Ovary (tissue), 9 donors: ENCODE results near the gene AQP7. TPM values are rescaled to one million over a fixed set of nuclear protein-coding genes. Genes with fewer than 3 reads are reported as not detected.
"Not testable (repeated sequence)": the region's sequence is repeated elsewhere in the genome, so short reads cannot be mapped to it uniquely, and the experiment has no call there.

ENCODE experiments used
- DNase-seq, 5 donors: peaks; one replicate each; pipeline ENCODE4 v3.0.0-alpha.2; 2019 to 2020
- H3K27ac ChIP-seq, 2 donors: fragments of 200-600 bp; one replicate each; pipeline versions ENCODE4 v1.5.1 to v1.8.0; 2019 to 2022
- H3K27me3 ChIP-seq: fragments of 200-600 bp; one replicate; pipeline ENCODE4 v1.8.0; 2022
- H3K36me3 ChIP-seq: fragments of 200-600 bp; sonication (generic); one replicate; pipeline ENCODE4 v1.5.1; 2019
- H3K4me1 ChIP-seq: one replicate; pipeline ENCODE4 v1.8.1; 2013; ENCODE audit warnings: mild to moderate bottlenecking, moderate library complexity; ENCODE audit not compliant: insufficient read depth
- H3K4me3 ChIP-seq: fragments of 200-600 bp; sonication (generic); one replicate; pipeline ENCODE4 v1.5.1; 2017
- H3K9me3 ChIP-seq, 2 donors: fragments of 200-600 bp in 1 of 2; sonication (generic) in 1 of 2; one replicate each; pipeline versions ENCODE4 v1.5.1 to v1.8.1; 2013 to 2019; ENCODE audit warnings: mild to moderate bottlenecking in 1 of 2, moderate library complexity in 1 of 2
- EP300 ChIP-seq: sonication (generic); formaldehyde crosslinking; IDR thresholded peaks from one replicate; pipeline ENCODE4 v1.6.1; 2017; ENCODE audit warnings: antibody characterized with exemption
- POLR2A ChIP-seq: fragments of 450-650 bp; IDR thresholded peaks from one replicate; pipeline ENCODE4 v1.6.1; 2017; ENCODE audit warnings: antibody characterized with exemption, mild to moderate bottlenecking, moderate library complexity
- WGBS, 3 donors: extraction: QIAGEN DNeasy Blood & Tissue Kit in 1 of 3; methylation state at CpG; one replicate each; pipeline versions ENCODE4 v1.1.5 to v1.1.7; 2013 to 2017; 5-methylcytosine and 5-hydroxymethylcytosine counted together
- intact Hi-C, 4 donors: fragments of 100-400 bp; cut with DNase I; formaldehyde crosslinking; loops; one replicate each; pipeline versions ENCODE4 v1.11.0 to v1.15.1; 2022 to 2023
- polyA plus RNA-seq, 2 donors: library from polyadenylated mRNA; stranded (reverse); fragments of 200-250 nt in 1 of 2; fragments of 350-450 nt in 1 of 2; fragmentation: Illumina TruSeq in 1 of 2; extraction: RNeasy Lipid Tissue Mini Kit (QIAGEN cat#74804) in 1 of 2; gene quantifications; one replicate each; pipeline ENCODE4 v1.2.3, GENCODE V29; 2013 to 2014
- total RNA-seq, 7 donors: library from RNA; depleted of rRNA in 2 of 7; stranded (reverse); fragments of >200 nt in 2 of 7; fragmentation: NEBNext Ultra II Directional in 3 of 7; extraction: Animal tissue kit (Norgen Biotek cat#: 25700) in 3 of 7; gene quantifications; one replicate each; pipeline versions ENCODE4 v1.1.0 to v1.2.4, GENCODE V29; 2016 to 2023
- TF ChIP-seq, protein P1 (sequence below), 3 donors: fragments of 450-650 bp in 2 of 3; fragments of 200-600 bp in 1 of 3; IDR thresholded peaks; one replicate each; pipeline versions ENCODE4 v1.5.1 to v1.8.0; 2016 to 2022; ENCODE audit warnings: antibody characterized with exemption in 3 of 3, mild to moderate bottlenecking in 1 of 3
- donor health status: DM: no; HTN: no; CAD: no; lungs with moderate emphysema.
- donor health status: DM: no; HTN: no; CAD: no.
- donor health status: Bipolar disorder and iron deficiency.
- donor health status: DM: yes; HTN: yes; CAD: no.
- donor health status: DM: no; HTN: no; CAD: no.
- donor health status: DM: yes; HTN: yes; CAD: no.

Gene AQP7
- total and polyA plus RNA-seq, 9 donors, result 1.1 to 3.8 (median 2.2) TPM

DNA sequence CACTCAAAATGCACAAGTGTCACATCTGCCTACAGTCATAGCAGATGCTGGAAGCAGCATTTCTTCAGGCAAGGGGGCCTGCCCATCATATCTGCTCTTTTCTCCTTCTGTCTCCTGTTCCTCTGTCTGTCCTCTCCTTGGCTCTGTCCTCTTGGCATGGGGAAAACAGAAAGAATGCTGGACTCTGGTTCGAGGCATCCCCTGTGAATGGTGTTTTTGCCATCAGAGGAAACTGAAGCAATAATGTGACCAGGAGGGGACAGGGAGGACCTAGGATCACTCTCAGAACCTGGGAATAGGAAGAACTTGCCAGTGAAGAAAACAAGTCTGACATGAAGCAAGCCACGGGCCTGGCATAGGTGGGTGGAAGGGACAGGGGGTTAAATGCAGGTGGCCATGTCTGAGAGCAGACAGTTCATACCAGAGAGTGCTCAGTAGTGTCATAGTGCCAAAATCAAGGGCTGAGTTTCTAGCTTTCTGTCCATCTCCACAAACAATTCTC, 35.3 kb downstream of the AQP7 start:
- Histone ChIP-seq H3K27ac (no peak overlapping the region), H3K27me3 (no peaks in the 10 kb centered on the region), H3K4me3 (no peak overlapping the region), H3K9me3 (no peaks in the 10 kb centered on the region), H3K4me1 (no peaks in the 10 kb centered on the region), H3K36me3 (no peaks in the 10 kb centered on the region)
- 77 to 95% (median 89%) methylated on average over 2 of the region's 2 CpGs for WGBS, 3 donors
- DNase-seq, result no peak
- no peak for TF ChIP-seq EP300
- TF ChIP-seq, protein P1, sequence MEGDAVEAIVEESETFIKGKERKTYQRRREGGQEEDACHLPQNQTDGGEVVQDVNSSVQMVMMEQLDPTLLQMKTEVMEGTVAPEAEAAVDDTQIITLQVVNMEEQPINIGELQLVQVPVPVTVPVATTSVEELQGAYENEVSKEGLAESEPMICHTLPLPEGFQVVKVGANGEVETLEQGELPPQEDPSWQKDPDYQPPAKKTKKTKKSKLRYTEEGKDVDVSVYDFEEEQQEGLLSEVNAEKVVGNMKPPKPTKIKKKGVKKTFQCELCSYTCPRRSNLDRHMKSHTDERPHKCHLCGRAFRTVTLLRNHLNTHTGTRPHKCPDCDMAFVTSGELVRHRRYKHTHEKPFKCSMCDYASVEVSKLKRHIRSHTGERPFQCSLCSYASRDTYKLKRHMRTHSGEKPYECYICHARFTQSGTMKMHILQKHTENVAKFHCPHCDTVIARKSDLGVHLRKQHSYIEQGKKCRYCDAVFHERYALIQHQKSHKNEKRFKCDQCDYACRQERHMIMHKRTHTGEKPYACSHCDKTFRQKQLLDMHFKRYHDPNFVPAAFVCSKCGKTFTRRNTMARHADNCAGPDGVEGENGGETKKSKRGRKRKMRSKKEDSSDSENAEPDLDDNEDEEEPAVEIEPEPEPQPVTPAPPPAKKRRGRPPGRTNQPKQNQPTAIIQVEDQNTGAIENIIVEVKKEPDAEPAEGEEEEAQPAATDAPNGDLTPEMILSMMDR (IDR thresholded peaks at IDR 0.05), result no peak
- no peak for TF ChIP-seq POLR2A
- intact Hi-C loops, result no loop called here

DNA sequence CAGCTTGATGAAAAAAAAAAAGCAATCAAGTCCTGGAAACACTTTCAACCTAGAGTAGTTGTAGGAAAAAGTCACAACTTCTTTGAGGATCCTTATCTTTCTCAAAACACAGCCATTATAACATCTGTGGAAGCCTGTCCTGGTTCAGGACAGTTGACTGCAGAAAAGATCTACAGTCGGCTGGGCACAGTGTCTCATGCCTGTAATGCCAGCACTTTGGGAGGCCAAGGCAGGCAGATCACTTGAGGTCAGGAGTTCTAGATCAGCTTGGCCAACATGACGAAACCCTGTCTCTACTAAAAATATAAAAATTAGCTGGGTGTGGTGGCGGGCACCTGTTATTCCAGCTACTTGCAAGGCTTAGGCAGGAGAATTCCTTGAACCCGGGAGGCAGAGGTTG, 37.6 kb downstream of the AQP7 start:
- H3K4me1 ChIP-seq, DNase-seq, H3K27me3 ChIP-seq, H3K9me3 ChIP-seq, H3K36me3 ChIP-seq, H3K4me3 ChIP-seq, intact Hi-C loops, H3K27ac ChIP-seq: not testable (repeated sequence)
- 92 to 96% (median 94%) methylated on average over 4 of the region's 4 CpGs for WGBS, 3 donors

DNA sequence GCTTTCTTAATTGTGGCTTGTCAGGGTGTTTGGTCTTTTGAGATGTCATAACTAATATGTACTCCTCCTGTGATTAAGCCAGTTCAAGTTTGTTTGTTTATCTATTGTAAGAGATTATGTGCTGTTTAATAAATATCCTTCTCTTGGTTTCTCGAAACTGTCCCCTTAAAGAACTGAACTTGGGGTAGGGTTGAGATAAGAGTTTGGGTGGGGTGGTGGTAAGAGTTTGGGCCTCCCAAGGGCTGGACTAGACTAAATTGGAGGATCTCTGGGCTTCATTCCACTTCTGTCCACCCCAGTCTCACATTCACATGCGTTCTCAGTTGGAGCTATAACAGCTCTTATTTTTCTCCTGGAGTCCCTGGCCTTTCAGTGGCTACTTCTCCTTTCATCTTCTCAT, 38.2 kb downstream of the AQP7 start:
- no peaks in the 10 kb centered on the region for H3K36me3 ChIP-seq

DNA sequence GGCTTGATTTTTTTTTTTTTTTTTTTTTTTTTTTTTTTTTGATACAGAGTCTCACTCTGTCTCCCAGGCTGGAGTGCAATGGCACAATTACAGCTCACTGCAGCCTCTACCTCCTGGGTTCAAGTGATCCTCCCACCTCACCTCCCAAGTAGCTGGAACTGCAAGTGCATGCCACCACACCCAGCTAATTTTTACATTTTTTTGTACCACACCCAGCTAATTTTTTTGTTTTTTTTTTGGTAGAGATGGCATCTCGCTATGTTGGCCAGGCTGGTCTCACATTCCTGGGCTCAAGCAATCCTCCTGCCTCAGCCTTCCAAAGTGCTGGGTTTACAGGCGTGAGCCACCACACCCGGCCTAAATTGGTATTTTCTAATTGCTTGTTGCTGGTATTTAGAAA, 43.7 kb downstream of the AQP7 start:
- intact Hi-C loops, H3K27ac ChIP-seq, H3K36me3 ChIP-seq, H3K4me1 ChIP-seq, DNase-seq, H3K4me3 ChIP-seq, H3K9me3 ChIP-seq, H3K27me3 ChIP-seq: not testable (repeated sequence)
- WGBS, 3 donors, result 97% methylated on average over 3 of the region's 3 CpGs

More for the DNA sequence above, 38.2 kb downstream of the AQP7 start:
- Histone ChIP-seq H3K27ac (no peak overlapping the region), H3K4me3 (no peak overlapping the region), H3K9me3 (no peaks in the 10 kb centered on the region), H3K27me3 (no peaks in the 10 kb centered on the region), H3K4me1 (no peaks in the 10 kb centered on the region)
- 71 to 83% (median 82%) methylated on average over 2 of the region's 2 CpGs for WGBS, 3 donors
- no peak for DNase-seq
- TF ChIP-seq POLR2A (no peak), EP300 (no peak)
- TF ChIP-seq, protein P1 (IDR thresholded peaks at IDR 0.05), result no peak
- intact Hi-C loops, result no loop called here

DNA sequence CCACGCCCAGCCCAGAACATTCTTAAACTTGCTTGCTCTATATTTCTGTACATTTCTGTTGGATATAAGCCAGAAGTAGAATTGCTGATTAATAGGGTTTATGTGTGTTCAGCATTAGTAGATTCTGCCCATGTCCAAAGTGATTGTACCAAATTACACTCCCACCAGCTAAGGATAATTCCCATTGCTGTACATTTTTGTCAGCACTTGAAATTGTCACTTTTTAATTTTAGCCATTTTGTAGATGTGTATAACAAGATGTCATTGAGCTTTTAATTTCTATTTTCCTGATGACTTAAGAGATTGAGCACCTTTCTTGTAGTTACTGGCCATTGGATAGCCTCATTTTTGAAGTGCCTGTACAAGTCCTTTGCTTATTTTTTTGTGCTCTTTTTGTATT, 46.4 kb downstream of the AQP7 start:
- Histone ChIP-seq H3K4me1 (peaks cover 3% of the 10 kb centered on the region), H3K4me3 (no peak overlapping the region), H3K36me3 (no peaks in the 10 kb centered on the region), H3K27me3 (no peaks in the 10 kb centered on the region), H3K27ac (peak overlapping the region in 1 of 2 donors; percentile 39), H3K9me3 (no peaks in the 10 kb centered on the region)
- no peak for DNase-seq
- WGBS, 3 donors, result 94 to 98% (median 96%) methylated on average over 1 of the region's 1 CpG
- intact Hi-C loops, result no loop called here
- TF ChIP-seq, protein P1 (IDR thresholded peaks at IDR 0.05), result no peak
- no peak for TF ChIP-seq POLR2A
- TF ChIP-seq EP300, result no peak
